GM10248 (cell line): ENCODE results near the gene MARCHF9.

ENCODE experiments used
- CTCF ChIA-PET: fragments of 300-600 bp; sonication (Branson Sonifier 250); formaldehyde crosslinking; extraction: SDS; loops from one replicate; lab custom pipeline; 2021; ENCODE audit warnings: antibody characterized with exemption; lab: Yijun Ruan, JAX
- POLR2A ChIA-PET: fragments of 350-650 bp; sonication (Branson Sonifier 250); formaldehyde crosslinking; extraction: SDS; loops from one replicate; lab custom pipeline; 2020; ENCODE audit warnings: antibody characterized with exemption; lab: Yijun Ruan, JAX
- DNase-seq: peaks from one replicate; pipeline ENCODE4 v3.0.0; 2012; ENCODE audit errors: extremely low spot score
- CTCF ChIP-seq: IDR thresholded peaks from 2 replicates; pipeline ENCODE4 v1.5.1; 2012; ENCODE audit warnings: mild to moderate bottlenecking, low read depth; ENCODE audit errors: extremely low read depth, missing control alignments, control extremely low read depth

Gene MARCHF9

GRCh38 chr12:57808351-57808750, 53.4 kb downstream of the MARCHF9 start:
- ChIA-PET CTCF (interaction anchor here (1.0 to 4.2 kb wide), 5 partner anchors 9 to 97 kb away, joined by 3 to 23 read pairs (median 7); partner anchors contain the start of gene TSFM), POLR2A (no interaction called here)
- no peak for DNase-seq
- TF ChIP-seq CTCF, result no peak

GRCh38 chr12:57809425-57809824, 54.5 kb downstream of the MARCHF9 start:
- ChIA-PET POLR2A (no interaction called here), CTCF (interaction anchor here (1.1 to 4.2 kb wide), 3 partner anchors 16 to 96 kb away, joined by 3 to 23 read pairs (median 9); partner anchors contain the start of gene TSFM)
- no peak for TF ChIP-seq CTCF
- DNase-seq, result no peak
